ENCODE data around the gene FMN1.

Gene FMN1, protein sequence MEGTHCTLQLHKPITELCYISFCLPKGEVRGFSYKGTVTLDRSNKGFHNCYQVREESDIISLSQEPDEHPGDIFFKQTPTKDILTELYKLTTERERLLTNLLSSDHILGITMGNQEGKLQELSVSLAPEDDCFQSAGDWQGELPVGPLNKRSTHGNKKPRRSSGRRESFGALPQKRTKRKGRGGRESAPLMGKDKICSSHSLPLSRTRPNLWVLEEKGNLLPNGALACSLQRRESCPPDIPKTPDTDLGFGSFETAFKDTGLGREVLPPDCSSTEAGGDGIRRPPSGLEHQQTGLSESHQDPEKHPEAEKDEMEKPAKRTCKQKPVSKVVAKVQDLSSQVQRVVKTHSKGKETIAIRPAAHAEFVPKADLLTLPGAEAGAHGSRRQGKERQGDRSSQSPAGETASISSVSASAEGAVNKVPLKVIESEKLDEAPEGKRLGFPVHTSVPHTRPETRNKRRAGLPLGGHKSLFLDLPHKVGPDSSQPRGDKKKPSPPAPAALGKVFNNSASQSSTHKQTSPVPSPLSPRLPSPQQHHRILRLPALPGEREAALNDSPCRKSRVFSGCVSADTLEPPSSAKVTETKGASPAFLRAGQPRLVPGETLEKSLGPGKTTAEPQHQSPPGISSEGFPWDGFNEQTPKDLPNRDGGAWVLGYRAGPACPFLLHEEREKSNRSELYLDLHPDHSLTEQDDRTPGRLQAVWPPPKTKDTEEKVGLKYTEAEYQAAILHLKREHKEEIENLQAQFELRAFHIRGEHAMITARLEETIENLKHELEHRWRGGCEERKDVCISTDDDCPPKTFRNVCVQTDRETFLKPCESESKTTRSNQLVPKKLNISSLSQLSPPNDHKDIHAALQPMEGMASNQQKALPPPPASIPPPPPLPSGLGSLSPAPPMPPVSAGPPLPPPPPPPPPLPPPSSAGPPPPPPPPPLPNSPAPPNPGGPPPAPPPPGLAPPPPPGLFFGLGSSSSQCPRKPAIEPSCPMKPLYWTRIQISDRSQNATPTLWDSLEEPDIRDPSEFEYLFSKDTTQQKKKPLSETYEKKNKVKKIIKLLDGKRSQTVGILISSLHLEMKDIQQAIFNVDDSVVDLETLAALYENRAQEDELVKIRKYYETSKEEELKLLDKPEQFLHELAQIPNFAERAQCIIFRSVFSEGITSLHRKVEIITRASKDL (N-terminal part only)

GRCh38 chr15:33194704-33195670 is at the start of gene FMN1:
TSS of gene FMN1 (minus strand) at chr15:33194714. CDS start at chr15:33154914, 39,800 bp downstream.
- DNase-seq: peak; percentile 71

GRCh38 chr15:33243869-33244268 is 49.4 kb upstream of the FMN1 start:
- DNase-seq: no peak

- DNase-seq: no peak
These were observed 48.9 kb upstream of the FMN1 start for GRCh38 chr15:33243393-33243792.

DNA sequence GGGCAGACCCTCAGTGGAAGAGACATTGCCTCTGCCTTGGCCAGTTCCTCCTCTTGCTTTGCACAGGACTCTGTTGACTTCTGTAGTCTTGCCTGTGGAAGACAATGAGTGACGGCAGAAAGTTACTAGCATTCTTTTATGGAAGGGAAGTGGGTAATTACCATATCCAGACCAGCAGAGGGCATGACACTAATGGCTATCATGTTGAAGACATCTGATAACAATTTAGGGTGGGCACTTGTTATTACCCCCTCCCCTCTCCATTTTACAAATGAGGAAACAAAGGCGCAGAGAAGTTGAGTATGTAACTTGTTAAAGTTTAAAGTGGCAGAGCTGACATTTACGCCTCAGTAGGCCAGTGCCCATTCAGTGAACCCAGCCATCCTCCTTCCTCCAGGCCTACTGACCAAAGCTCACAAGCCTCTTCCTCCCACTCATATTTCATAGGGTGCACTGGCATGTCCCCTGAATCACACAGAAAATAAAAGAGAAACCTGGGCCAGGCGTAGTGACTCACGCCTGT is 48.2 kb upstream of the FMN1 start:
- DNase-seq: no peak

DNA sequence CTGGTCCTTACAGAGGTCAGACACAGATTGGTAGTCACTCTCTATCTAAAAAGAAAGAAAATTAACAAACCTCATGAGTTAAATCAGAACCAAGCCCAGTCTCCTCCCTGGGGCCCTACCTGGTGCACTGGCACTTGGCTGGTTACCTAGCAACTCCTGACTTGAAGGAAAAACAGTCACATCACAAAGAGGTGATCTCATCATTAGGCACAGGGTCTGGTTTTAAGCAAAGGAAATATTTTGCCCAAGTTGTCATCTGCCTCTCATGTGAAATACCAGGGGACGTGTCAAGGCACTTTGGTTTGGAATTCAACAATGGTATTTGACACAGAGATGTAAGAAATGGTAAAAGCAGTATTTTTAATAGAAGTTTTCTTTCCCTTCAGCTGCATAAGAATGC is 47.7 kb upstream of the FMN1 start:
- DNase-seq: no peak

- no peak for DNase-seq
These were observed 42.5 kb upstream of the FMN1 start for GRCh38 chr15:33236841-33237509.

GRCh38 chr15:33234020-33234461 is 39.5 kb upstream of the FMN1 start:
- peak; percentile 17 for DNase-seq

GRCh38 chr15:33226559-33227181 is 32.2 kb upstream of the FMN1 start:
- no peak for DNase-seq

GRCh38 chr15:33218071-33218491 is 23.6 kb upstream of the FMN1 start:
- no peak for DNase-seq

DNA sequence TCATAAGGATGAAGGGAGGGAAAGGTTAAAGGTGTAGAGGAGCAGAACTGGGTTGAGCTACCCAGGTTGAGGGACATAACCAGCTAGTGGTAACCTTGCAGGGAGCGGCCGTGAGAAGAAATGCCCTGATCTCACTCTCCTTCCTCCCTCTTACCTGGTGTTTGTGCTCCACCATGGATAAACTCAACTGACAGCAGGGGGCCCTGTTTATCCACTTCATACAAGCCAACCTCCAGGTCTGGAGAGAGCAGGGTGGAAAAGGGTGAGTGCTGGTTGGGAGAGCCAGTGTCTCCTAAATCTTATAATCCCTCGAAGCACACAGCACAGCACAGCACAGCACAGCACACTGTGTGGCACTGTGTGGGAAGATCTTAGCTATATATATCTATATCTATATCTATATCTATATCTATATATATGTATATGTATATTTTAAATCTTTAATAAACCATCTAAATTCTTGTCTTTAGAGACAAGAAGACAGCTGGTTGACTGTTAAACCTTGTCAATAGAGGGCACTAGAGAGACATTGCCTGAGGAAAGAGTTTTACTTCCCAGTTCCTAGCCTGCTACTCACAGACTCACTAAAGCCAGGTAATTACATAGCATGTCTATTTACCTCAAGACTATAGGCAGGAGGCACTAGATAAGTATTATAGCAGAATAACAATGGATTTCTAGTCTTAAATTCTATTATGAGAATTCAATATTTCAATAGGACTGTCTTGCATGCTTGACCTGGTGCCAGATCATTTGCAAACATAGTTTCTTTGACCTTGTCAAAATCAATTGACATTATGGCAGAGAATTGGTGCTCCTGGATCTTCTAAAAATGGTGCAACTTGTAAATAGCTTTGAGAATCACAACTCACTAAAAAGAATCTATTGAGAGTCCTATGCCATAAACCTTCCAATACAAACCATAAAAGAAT is 21.7 kb upstream of the FMN1 start:
- DNase-seq: no peak

GRCh38 chr15:33211176-33211808 is 16.8 kb upstream of the FMN1 start:
- DNase-seq: peak; percentile 89

DNA sequence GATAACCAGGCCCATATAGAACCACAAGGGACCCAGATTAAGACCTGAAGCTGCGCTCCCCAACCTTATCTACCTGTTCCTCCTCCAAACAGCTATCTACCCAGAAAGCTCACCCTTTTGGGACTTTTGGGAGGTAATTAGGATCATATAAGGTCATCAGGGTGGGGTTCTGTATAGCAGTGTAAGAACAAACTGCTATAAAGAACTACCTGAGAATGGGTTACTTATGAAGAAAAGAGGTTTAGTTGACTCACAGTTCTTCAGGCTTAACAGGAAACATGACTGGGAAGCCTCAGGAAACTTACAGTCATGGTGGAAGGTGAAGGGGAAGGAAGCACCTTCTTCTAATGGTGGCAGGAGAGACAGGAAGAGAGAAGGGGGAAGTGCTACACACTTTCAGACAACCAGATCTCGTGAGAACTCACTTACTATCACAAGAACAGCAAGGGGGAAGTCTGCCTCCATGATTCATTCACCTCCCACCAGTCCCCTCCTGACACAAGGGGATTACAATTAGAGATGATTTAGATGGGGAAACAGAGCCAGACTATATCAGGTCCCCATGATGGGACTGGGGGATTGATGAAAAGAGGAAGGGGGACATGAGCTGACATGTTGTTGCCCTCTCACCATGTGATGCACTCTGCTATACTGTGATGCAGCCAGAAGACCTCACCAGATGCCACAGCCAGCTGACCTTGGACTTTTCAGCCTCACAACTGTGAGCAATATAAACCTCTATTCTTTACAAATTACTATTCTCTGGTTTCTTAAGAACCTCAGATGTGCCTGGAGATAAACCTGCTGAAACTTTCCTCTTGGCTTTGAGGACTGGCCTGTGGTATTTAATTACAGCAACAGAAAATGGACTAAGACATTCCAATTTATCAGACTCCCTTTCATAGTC is 15.3 kb upstream of the FMN1 start:
- no peak for DNase-seq

DNA sequence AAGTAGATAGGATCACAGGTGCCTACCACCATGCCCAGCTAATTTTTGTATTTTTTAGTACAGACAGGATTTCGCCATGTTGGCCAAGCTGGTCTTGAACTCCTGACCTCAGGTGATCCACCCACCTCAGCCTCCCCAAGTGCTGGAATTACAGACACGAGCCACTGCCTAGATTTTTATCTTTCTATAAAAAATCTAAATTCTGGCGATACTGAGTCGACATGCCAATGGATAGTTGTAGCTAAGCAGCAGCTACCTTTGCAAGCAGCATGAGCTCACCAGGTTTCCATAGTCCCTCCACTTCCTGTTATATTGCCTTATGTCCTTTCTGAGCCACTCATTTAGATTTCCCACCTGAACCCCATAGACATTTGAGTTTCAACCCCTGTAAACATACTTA is 13.1 kb upstream of the FMN1 start:
- no peak for DNase-seq

GRCh38 chr15:33206366-33206765 is 11.9 kb upstream of the FMN1 start:
- no peak for DNase-seq

- no peak for DNase-seq
These were observed 10.4 kb upstream of the FMN1 start for GRCh38 chr15:33204926-33205325.

GRCh38 chr15:33204087-33204486 is 9.6 kb upstream of the FMN1 start:
- DNase-seq: no peak

GRCh38 chr15:33201491-33202231 is 7.1 kb upstream of the FMN1 start:
- no peak for DNase-seq

Data from NCI-H524 treated with DMSO at 0.1 percent for 48 hours (cell line).